NB4 (cell line): ENCODE data around the gene C20orf144.

ENCODE experiments used
- CTCF ChIP-seq: IDR thresholded peaks from one replicate; pipeline ENCODE4 v1.5.1; 2012; ENCODE audit warnings: low read depth, low read length
- MAX ChIP-seq: IDR thresholded peaks from 2 replicates; pipeline ENCODE4 v1.6.1; 2011; ENCODE audit warnings: low read depth, low read length

GRCh38 chr20:33664085-33664761 lies 2.1 kb downstream of the C20orf144 start:
- TF ChIP-seq CTCF (no peak), MAX (no peak)
